ENCODE results near the gene TPH1.
"Not testable (repeated sequence)": the region's sequence is repeated elsewhere in the genome, so short reads cannot be mapped to it uniquely, and the experiment has no call there.

The TPH1 gene

DNA sequence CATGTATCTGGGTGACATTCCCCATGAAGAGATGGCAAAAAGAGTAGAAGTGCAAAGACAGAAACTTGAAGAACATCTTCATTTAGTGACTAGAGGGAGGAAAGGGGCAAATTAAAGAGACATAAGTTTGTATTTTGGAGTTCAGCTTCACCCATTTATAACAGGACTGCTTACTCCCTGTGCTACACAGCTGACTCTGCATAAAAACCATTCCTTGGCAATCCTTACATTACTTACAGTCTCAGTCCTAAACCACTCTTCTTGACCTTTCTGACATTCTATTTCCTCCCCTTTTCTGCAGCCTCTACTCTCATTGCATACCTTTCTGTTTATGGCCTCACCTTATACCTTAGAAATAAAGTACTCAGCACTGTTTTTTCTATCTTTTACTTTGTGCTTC, 26.4 kb downstream of the TPH1 start:
- DNase-seq (ENCODE audit: low spot score): no peak

DNA sequence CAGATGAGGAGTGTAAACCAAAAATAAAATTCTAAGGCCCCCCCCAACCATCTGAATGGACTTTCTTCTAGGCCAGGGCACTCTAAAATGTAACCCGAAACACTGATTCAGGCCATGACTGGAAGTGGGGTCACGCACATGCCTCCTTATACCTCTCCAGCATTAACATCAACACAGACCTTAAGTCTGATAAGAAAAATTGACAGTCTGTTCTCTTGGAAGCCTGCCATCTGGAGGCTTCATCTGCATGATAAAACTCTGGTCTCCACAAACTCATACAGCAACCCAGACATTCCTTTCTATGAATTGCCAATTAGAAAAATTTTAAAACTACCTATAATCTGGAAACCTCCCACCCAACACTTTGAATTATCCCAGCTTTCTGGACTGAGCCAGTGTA, 29.3 kb downstream of the TPH1 start:
- DNase-seq (ENCODE audit: low spot score): no peak

DNA sequence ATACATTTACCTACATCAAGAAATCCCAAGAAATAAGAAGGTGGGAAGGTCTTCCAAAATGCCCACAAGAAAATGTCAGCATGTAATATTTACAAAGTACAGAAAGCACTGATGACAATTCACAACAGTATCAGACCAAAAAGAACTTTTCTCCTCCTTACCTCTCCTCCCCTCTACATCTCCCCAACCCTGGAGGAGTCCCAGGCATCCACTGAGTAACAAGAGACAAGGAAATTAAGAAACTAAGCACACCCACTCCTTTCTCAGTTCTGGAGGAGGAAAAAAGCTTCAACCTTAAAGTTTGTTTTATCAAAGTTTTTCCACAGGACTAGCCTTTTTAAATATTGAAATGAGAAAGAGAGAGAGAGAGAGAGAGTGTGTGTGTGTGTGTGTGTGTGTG, 31.2 kb downstream of the TPH1 start:
- no peak for DNase-seq (ENCODE audit: low spot score)

DNA sequence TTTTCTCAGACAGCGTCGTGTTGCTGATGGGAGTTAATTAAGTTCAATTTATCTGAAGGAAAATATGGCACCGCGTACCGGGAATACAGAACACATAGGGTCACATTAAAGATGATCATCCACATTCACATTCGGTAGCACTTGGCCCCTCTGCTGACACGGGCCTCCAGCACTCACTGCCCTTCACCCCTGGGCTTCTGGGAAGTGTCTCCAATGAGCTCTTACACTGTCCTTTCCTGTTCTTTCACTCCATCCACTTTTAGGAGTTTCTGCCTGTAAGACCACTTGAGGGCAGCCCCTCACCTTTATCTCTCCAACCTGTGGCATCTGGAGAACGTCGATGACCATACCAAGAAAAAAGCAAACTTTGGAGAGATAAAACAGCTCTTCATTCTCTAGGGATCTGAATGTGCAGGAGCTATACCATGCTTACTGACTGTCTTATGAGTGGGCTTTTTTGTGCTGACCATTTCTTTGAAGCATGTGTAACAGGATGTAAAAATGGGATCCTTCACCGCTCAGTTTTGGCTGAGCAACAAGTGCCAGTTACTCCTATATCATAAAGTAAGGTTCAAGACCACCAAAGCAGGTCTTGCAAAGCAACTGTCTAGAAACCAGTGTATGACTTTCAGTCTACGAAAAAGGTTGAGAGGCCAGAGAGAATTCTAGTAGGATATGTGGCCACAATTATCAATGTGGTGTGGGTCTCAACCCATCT, 32.1 kb downstream of the TPH1 start:
- no peak for DNase-seq (ENCODE audit: low spot score)

DNA sequence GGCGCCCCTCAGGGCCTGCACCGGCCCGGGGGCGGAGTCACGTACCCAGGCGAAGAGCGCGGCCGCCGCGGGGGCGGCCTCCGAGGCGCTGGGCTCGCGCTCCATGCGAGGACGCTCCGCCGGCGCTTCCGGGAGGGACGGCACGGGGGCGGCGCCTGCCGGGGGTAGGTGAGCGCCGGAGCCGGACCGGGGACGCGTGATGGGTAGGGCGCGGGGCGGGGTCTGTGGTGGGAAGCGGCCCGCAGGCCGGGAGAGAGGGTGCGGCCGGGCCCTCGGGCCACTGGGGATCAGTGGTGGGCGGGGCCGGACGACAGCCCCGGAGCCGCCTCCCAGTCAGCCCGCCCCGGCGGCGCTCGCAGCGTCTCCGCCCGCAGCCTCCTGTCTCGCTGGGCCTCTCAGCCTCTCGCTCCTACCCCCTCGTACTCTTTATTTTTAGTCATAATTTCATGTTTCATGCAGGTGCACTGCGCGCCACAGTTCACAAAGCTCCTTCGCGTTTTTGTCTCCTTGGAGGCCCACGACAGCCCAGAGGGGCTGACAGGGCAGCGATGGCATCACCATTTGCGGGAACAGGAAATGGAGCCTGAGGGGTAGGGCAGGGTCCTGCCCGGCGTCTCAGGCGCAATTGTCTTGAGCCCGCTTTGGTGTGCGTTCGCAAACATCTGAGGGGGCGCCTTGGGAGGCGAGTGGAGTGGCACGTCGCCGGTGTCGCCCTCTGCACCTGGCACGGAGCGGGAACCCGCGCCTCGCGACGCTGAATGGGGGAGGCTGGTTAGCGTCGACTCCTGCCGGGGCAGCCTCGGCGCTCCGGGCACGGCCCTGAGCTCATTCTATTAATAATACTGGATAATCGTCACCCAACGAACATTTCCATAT, 32.9 kb downstream of the TPH1 start, which contains the start of gene SERGEF:
SERGEF (minus strand) TSS at position 142 of the 876 bp plus-strand sequence; CDS start at position 105, 37 bp downstream.
- DNase-seq (ENCODE audit: low spot score): peak; percentile 75

DNA sequence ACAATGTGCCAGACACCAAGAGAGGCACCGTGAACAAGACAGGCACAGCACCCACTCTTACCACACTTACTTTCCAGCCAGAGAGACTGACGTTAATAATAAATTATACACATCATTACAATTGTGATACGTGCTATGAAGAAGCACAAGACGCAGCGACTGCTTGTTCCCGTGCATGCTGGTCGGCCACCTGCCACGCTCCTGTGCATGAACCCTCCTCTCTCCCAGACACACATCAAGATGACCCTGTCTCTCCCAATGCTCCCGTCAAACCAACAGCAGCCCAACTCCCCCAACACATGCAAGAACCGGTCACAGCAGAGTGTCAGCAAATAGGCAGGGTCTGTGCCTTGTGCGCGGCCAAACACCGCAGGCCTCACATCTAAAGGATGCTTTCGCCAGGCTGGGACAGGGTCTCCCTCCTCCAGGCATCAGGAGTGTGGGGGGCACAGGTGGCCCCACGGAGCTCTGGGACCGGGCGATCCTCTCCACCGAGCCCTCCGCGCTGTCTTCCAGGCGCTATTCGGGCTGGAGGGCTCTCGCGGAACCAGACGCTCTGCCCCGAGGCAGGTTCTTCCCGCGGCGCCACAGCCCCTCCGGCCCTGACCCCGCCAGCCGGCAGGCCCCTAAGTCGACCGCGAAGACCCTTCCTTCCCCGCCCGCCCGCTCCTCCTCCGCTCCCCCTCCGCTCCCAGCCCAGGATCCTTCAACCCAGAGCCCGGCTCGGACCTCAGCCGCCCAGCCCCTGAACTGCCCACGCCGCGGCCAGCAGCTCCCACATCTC, 33.8 kb downstream of the TPH1 start:
- DNase-seq (ENCODE audit: low spot score): no peak

DNA sequence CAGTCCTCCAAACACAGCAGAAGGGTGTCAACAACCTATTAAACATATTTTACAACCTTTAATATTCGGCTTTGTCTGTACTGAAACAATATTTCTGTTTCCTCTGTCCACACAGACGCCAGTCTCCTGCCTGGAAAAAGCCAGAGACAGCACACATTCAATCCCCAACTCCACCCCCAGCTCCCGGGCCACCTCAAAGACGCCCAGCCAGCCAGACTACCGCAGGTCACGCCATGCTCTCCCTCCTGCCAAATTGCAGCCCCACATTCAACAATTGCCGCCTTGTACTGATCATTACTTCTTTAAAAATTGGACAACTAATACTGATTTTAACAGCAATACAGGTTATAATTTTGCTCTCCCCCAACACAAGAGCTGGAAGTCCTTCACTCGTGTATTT, 34.4 kb downstream of the TPH1 start:
- no peak for DNase-seq (ENCODE audit: low spot score)

DNA sequence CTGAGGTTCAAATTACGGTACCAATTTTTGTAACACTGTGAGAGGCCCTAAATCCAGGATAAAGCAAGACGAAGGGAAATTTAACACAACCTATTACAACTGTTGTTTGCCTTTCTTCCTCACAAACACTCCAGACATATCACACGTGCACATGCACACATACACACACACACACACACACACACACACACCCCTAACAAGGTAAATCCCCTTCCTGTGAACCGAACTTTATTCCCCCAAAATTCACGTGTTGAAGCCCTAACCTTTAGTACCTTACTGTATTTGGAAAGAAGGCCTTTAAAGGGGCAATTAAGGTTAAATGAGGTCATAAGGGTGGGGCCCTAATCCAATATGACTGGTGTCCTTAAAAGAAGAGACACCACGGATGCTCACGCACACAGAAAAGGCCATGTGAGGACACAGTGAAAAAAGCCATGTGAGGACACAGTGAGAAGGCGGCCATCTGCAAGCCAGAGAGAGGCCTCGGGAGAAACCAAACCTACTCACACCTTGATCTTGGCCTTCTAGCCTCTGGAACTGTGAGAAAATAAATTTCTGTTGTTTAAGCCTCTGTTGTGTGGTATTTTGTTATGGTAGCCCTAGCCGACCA, 35.0 kb downstream of the TPH1 start:
- DNase-seq (ENCODE audit: low spot score): no peak

DNA sequence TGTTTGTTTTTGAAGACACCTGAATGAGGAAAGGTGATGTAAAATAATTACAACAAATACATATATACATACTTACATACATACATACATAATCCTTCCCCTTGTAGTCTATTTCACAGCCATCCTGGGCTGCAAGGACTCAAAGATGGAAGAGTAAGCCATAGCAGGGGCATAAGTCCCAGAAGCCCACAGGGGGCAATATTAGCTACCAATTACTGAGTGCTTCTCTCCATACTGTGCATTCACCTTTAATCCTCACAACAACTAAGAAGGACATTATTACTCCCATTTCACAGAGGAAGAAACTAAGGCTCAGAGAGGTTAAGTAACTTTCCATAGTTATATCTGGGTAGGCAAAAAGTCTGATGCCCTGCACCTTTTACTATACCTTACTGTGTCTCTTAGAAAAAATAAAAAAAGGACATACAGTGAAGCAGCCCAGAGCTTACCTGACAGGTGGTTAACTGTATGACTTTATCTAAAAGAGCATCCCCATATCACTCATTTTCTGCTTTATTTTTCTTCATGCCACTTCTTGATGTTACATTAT, 35.9 kb downstream of the TPH1 start:
- no peak for DNase-seq (ENCODE audit: low spot score)

DNA sequence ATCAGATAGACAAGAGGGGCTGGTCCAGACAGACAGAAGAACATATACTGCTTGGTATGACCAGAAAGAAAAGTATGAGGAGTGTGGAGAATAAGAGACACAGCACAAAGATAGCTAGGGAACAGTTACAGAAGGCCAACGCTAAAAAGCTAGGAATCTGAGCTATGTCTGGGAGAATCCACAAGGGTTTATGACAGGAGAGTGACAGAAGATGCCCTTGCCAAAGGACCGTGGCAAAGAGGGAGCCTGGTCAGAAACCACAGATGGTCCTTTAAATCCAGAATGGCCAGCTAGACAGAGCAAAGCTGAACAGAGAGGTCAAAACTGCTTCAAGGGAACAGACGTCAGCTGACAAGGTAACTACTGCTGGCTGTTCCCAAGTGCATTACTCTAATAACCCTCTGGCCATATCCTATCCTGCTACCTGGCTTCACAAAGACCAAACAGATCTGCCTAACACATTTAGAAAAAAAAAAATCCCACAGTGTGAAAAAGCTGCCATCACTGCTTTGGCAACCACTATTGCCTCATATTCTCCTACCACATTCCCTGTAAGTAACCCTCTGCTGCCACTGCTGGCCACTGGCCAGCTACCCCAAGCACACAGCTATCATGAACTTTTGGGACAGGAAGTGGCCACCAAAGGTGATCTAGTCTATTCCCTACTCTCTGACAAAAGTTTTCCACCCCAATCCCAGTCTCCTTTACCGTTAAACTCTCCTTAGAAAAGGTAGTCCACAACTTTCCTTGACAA, 40.5 kb downstream of the TPH1 start:
- DNase-seq (ENCODE audit: low spot score): no peak

DNA sequence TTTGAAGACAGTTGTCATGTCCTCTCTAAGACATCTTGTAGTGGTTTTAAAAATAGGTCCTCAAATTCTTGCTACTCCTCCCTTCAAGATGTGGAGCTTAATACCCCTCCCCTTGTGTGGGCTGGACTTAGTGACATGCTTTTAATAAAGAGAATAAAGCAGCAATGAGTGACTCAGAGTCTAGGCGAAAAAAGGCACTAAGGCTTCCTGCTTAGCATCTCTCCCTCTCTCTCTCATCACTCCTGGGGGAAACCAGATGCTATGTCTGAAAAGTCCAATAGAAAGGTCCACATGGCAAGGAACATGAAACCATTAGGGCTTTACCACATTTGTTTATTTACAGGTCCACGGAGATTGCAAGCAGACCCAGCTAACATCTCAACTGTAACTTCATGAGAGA, 44.9 kb downstream of the TPH1 start:
- no peak for DNase-seq (ENCODE audit: low spot score)

DNA sequence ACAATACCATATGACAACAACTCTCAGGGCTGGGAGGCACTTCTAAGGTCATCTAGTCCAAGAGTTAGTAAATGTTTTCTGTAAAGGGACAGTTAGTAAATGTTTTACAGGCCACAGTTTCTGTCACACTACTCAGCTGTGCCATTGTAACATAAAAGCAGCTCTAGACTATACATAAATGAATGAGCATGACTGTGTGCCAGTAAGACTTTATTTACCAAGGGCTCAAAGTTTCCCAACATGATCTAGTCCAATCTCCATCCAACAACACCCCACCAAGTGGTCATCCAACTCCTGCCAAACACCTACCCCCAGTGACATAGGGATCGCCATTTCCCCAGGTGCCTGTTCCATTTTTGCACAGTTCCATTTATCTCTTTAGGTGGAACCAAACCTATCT, 45.3 kb downstream of the TPH1 start:
- no peak for DNase-seq (ENCODE audit: low spot score)

DNA sequence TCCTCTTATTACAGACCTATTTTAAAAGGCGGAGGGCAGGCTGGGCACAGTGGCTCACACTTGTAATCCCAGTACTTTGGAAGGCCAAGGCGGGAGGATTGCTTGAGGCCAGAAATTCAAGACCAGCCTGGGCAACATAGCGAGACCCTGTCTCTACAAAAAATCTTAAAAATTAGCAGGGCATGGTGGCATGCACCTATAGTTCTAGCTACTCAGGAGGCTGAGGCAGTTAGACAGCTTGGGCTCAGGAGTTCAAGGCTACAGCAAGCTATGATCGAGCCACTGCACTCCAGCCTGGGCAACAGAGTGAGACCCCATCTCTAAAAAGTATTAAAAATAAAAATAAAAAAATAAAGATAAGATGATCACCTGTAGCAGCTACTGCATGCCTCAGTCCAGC, 45.9 kb downstream of the TPH1 start:
- DNase-seq (ENCODE audit: low spot score): not testable (repeated sequence)

Data from COLO829 (cell line).